ENCODE results near the gene FRMPD3.

FRMPD3 gene

DNA sequence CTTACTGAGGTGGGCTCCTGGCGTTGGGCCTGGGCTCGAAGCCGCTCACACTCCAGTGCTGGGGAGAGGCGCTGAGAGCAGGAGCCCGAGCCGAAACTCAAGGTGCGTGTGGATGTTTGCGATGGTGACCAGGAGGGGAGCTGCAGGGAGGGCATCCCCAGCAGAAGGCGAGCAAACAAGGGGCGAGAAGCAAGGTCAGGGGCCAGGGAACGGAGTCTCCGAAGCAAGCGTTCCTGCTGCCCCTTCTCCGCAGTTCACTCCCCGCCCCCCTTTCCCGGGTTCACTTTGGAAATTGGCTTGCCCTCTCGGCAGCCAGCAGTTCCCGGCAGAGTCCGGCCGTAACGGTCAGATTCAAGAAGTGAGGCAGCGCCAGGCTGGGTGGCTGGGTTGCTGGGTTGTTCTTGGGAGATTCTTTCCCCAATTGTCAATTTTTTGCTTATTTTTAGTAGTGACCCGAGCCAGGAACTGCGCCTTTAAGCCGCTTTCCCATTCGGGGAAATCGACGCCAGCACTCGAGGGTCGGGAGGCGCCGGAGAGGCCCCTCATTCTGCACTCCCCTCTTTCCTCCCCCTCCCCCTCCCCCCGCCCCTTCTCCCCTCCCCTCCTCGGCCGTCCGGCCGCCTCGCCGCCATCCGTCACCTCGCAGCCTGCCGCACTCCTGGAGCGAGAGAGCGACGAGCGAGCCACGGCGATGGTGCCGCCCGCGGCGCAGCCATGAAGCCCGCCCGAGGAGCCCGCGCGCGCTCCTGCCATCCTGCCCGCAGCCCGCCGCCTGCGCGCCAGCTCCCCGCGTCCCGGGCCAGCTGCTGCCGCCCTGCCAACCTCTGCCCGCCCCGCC is at the start of gene FRMPD3:
Gene FRMPD3 (plus strand): TSS at position 655 of the 838 bp plus-strand sequence. CDS start 76,937 bp downstream, outside the sequence.
- Histone ChIP-seq H3K27me3 (ENCODE audit: insufficient read depth, low read length) (no peaks in the 10 kb centered on the region), H3K4me1 (ENCODE audit: insufficient read depth, low read length) (peaks cover 9% of the 10 kb centered on the region), H3K9me3 (ENCODE audit: low read length) (no peaks in the 10 kb centered on the region), H2AFZ (ENCODE audit: low read depth, low read length) (peak within 1 kb of the TSS; percentile 66), H3K4me3 (ENCODE audit: low read length) (peak within 1 kb of the TSS; percentile 52), H3K36me3 (ENCODE audit: insufficient read depth, low read length) (no peaks in the 10 kb centered on the region)

DNA sequence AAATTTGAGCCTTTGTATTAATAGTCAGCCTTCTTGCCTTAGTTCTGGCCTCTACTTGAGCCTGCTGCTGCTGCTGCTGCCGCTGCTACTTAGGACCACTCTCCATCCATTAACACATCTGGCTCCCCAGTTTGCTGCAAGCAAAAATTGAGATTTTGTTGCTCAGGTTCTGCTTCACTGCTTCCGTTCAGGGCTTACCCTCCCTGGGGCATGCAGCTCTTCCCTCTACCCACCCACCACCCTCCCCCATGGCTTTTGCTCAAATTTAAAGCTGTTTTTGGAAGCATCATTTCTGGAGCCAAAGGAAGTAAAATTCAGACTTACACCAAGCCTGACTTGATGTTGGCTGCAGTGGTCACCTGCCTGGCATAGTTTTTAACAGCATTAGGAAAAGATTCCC is 28.9 kb upstream of the FRMPD3 start:
- Histone ChIP-seq H3K4me1 (ENCODE audit: insufficient read depth, low read length) (no peaks in the 10 kb centered on the region), H2AFZ (ENCODE audit: low read depth, low read length) (no peak overlapping the region), H3K9me3 (ENCODE audit: low read length) (no peaks in the 10 kb centered on the region), H3K27me3 (ENCODE audit: insufficient read depth, low read length) (no peaks in the 10 kb centered on the region), H3K4me3 (ENCODE audit: low read length) (no peak overlapping the region), H3K36me3 (ENCODE audit: insufficient read depth, low read length) (no peaks in the 10 kb centered on the region)

DNA sequence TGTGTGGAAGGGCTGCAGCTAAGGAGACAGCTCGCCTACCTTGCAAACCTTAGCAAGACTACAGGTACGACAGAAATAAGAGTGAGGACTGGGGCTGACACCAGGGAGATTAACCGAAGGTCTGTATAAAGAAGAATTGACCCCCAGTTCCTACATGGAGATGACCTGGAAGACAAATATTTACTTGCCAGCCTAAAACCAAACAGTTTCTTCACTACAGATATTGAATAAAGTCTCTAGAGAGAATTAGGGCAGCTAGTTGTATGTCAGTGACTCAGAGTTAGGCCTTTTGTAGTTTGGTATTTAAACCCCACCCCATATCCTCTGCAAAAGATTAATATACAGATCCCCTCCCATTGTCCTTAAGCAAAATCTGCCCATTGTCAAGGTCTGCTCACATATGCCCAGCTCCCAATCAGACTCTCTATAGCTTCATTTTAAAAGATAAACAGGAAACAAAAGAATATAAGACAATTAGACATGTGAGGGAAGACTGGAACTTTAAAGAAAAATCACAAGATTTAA is 28.1 kb upstream of the FRMPD3 start:
- no peaks in the 10 kb centered on the region for H3K4me1 ChIP-seq (ENCODE audit: insufficient read depth, low read length)

DNA sequence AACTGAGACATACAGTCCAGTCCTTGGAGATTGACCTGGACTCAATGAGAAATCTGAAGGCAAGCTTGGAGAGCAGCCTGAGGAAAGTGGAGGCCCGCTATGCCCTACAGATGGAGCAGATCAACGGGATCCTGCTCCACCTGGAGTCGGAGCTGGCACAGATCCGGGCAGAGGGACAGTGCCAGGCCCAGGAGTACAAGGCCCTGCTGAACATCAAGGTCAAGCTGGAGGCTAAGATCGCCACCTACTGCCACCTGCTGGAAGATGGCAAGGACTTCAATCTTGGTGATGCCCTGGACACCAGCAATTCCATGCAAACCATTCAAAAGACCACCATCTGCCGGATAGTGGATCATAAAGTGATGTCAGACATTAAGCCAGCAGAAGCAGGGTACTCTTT is 20.4 kb upstream of the FRMPD3 start:
- Histone ChIP-seq H3K36me3 (ENCODE audit: insufficient read depth, low read length) (no peaks in the 10 kb centered on the region), H3K9me3 (ENCODE audit: low read length) (no peaks in the 10 kb centered on the region), H3K27me3 (ENCODE audit: insufficient read depth, low read length) (no peaks in the 10 kb centered on the region), H3K4me3 (ENCODE audit: low read length) (no peak overlapping the region), H2AFZ (ENCODE audit: low read depth, low read length) (no peak overlapping the region), H3K4me1 (ENCODE audit: insufficient read depth, low read length) (no peaks in the 10 kb centered on the region)

More for the DNA sequence above, 28.1 kb upstream of the FRMPD3 start:
- Histone ChIP-seq H3K9me3 (ENCODE audit: low read length) (no peaks in the 10 kb centered on the region), H2AFZ (ENCODE audit: low read depth, low read length) (no peak overlapping the region), H3K36me3 (ENCODE audit: insufficient read depth, low read length) (no peaks in the 10 kb centered on the region), H3K27me3 (ENCODE audit: insufficient read depth, low read length) (no peaks in the 10 kb centered on the region), H3K4me3 (ENCODE audit: low read length) (no peak overlapping the region)

DNA sequence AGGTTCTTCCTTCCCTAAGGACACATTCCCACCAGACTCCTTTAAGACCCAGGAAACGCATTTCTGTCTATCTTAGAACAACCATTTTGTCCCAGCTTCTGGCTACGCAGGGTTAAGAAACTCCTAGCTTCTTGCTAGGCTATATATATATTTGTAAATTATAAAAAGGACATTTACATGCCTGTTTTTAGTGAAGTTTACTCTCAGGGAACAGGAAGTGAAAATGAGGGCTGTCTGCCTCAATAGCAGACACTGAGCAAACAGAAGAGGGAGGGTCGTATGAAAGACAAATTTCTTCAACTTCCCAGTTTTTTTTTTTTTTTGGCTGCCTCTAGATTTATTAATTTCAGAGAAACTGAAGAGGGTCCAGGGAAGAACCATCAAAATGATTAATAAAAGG is 9.3 kb upstream of the FRMPD3 start:
- H2AFZ ChIP-seq (ENCODE audit: low read depth, low read length): no peak overlapping the region
- no peaks in the 10 kb centered on the region for H3K36me3 ChIP-seq (ENCODE audit: insufficient read depth, low read length)
- no peak overlapping the region for H3K4me3 ChIP-seq (ENCODE audit: low read length)
- H3K9me3 ChIP-seq (ENCODE audit: low read length): no peaks in the 10 kb centered on the region
- H3K27me3 ChIP-seq (ENCODE audit: insufficient read depth, low read length): peaks cover 8% of the 10 kb centered on the region
- H3K4me1 ChIP-seq (ENCODE audit: insufficient read depth, low read length): no peaks in the 10 kb centered on the region

DNA sequence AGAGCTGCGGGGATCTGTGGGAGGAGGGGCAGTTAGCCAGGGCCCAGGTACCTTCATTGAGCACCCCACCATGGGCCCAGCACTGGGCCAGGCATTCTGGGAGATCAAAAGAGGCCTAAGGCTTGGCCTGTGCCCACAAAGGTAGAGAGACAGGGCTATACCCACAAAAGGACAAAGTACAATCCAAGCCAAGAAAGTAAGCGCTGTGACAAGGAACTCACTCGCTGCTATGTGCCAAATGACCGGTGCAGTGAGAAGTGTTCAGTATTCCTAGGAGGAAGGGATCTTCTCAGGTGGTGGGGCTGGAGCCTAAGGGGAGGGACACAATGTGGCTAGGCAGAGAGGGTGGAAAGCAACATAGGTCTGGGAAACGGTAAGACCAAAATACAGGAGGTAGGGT is 8.8 kb upstream of the FRMPD3 start:
- Histone ChIP-seq H3K4me3 (ENCODE audit: low read length) (no peak overlapping the region), H2AFZ (ENCODE audit: low read depth, low read length) (no peak overlapping the region), H3K27me3 (ENCODE audit: insufficient read depth, low read length) (peaks cover 8% of the 10 kb centered on the region), H3K36me3 (ENCODE audit: insufficient read depth, low read length) (no peaks in the 10 kb centered on the region), H3K9me3 (ENCODE audit: low read length) (no peaks in the 10 kb centered on the region), H3K4me1 (ENCODE audit: insufficient read depth, low read length) (no peaks in the 10 kb centered on the region)

DNA sequence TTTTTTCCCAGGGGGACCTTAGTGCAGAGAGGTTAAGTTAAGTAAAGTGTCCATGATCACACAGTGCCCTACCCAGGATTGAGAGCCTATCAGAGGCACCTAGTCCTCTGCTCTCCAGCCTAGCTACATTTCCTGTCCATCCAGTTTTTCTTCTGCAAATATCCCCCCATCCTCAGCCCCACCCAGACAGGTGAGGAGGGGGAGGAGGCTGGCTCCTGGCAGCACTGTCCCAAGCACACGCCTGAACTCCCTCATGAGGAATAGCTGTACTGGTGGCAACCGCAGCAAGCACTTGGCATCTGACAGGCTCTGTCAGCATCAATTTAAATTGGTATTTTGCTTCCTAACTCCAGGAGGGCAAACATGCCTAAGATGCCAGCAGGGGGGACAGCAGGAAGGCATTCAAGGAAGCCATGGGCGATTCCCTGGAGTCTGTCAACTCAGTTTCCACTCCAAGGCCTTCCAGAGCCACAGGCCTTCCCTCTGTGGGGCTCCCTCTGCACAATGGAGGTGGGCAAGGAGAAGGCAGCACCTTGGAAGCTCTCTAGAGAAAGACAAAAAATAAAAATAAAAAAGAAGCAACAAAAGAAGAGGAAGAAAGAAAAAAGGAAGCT is 6.4 kb upstream of the FRMPD3 start:
- Histone ChIP-seq H3K36me3 (ENCODE audit: insufficient read depth, low read length) (no peaks in the 10 kb centered on the region), H3K27me3 (ENCODE audit: insufficient read depth, low read length) (peaks cover 8% of the 10 kb centered on the region), H3K4me1 (ENCODE audit: insufficient read depth, low read length) (peaks cover 4% of the 10 kb centered on the region), H2AFZ (ENCODE audit: low read depth, low read length) (no peak overlapping the region), H3K4me3 (ENCODE audit: low read length) (no peak overlapping the region), H3K9me3 (ENCODE audit: low read length) (no peaks in the 10 kb centered on the region)

DNA sequence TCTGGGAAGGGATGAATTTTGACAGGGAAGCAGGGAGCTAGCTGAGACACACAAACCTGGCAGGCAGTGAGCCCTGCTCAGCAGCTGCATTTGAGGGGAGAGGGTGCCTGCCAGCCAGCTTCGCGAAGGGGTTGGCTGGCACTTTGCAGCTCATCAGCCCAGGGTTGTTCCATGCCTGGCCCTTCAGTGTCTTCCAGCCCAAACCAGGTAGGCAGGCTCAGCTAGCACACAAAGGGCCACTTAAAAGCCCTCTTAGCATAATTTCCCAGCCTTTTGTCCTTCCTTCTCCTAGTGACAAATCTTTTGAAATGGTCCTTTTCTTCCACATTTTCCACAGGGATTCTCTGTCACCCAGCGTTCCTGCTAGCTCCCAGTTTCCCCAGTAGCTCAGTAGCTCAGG is 4.3 kb upstream of the FRMPD3 start:
- peaks cover 8% of the 10 kb centered on the region for H3K27me3 ChIP-seq (ENCODE audit: insufficient read depth, low read length)
- H3K4me1 ChIP-seq (ENCODE audit: insufficient read depth, low read length): peaks cover 7% of the 10 kb centered on the region
- H3K9me3 ChIP-seq (ENCODE audit: low read length): no peaks in the 10 kb centered on the region
- H3K4me3 ChIP-seq (ENCODE audit: low read length): no peak overlapping the region
- H2AFZ ChIP-seq (ENCODE audit: low read depth, low read length): no peak overlapping the region
- no peaks in the 10 kb centered on the region for H3K36me3 ChIP-seq (ENCODE audit: insufficient read depth, low read length)

DNA sequence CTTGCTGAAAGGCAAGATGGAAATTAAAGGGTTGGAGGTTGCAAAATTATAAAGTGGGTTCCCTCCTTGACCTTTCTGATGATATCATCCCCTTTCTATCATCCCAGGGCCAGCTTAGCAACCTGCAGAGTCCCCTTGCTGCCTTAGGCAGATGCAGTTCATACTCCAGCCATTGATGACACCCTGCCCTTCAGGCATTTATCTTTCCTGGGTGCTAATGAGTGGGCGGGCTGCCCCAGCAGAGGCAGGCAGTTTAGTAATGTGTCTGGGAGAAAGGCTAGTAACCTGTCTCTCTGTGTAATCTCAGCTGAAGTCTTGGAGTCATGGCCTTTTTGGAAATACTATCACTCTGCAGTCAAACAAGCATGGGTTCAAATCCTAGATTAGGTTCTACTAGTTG is 3.8 kb upstream of the FRMPD3 start:
- Histone ChIP-seq H2AFZ (ENCODE audit: low read depth, low read length) (no peak overlapping the region), H3K27me3 (ENCODE audit: insufficient read depth, low read length) (peaks cover 7% of the 10 kb centered on the region), H3K9me3 (ENCODE audit: low read length) (no peaks in the 10 kb centered on the region), H3K4me1 (ENCODE audit: insufficient read depth, low read length) (peaks cover 7% of the 10 kb centered on the region), H3K4me3 (ENCODE audit: low read length) (no peak overlapping the region), H3K36me3 (ENCODE audit: insufficient read depth, low read length) (no peaks in the 10 kb centered on the region)

DNA sequence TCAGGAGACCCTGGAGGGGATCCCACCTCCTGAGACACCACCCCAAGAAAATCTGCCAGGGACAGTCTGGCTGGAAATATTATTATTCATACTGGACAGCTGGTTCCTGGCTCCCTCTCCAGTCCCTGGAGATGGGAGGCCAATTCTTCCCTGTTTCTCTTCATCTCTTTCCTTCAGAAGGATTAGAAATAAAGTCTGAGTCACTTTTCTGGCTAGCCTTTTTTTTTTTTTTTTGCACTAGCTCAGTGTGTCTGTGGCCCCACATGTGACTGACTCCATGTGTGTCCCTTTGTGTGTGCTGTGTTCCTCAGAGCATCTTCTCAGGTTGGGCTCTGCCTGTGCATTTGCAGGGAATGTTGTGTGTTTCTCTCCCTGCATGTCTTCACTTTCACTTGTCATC is 1.8 kb upstream of the FRMPD3 start:
- Histone ChIP-seq H3K27me3 (ENCODE audit: insufficient read depth, low read length) (no peaks in the 10 kb centered on the region), H2AFZ (ENCODE audit: low read depth, low read length) (no peak overlapping the region)

DNA sequence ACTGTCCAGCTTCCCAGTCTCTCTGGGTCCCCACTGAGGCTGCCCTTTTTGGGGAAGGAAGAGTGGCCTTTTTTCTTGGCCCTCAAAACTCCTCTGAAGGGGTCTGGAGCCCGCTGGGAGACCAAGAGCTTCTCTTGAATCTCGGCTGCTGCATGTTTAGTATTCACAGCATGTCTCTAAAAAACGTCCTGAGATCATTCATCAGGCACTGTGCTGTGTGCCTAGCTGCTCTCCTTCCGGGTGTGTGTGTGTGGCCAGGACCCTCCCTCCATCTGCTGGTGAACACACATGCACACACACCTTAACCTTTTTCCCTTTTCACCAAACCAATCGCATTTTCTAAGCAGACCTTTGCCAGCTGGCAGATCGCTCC is 841 bp upstream of the FRMPD3 start:
- Histone ChIP-seq H3K4me3 (ENCODE audit: low read length) (peak overlapping the region; percentile 52), H3K27me3 (ENCODE audit: insufficient read depth, low read length) (no peaks in the 10 kb centered on the region), H3K9me3 (ENCODE audit: low read length) (no peaks in the 10 kb centered on the region), H3K4me1 (ENCODE audit: insufficient read depth, low read length) (peaks cover 9% of the 10 kb centered on the region), H2AFZ (ENCODE audit: low read depth, low read length) (peak overlapping the region; percentile 66), H3K36me3 (ENCODE audit: insufficient read depth, low read length) (no peaks in the 10 kb centered on the region)

More for the DNA sequence above, 1.8 kb upstream of the FRMPD3 start:
- Histone ChIP-seq H3K36me3 (ENCODE audit: insufficient read depth, low read length) (no peaks in the 10 kb centered on the region), H3K4me3 (ENCODE audit: low read length) (no peak overlapping the region), H3K9me3 (ENCODE audit: low read length) (no peaks in the 10 kb centered on the region), H3K4me1 (ENCODE audit: insufficient read depth, low read length) (peaks cover 9% of the 10 kb centered on the region)

DNA sequence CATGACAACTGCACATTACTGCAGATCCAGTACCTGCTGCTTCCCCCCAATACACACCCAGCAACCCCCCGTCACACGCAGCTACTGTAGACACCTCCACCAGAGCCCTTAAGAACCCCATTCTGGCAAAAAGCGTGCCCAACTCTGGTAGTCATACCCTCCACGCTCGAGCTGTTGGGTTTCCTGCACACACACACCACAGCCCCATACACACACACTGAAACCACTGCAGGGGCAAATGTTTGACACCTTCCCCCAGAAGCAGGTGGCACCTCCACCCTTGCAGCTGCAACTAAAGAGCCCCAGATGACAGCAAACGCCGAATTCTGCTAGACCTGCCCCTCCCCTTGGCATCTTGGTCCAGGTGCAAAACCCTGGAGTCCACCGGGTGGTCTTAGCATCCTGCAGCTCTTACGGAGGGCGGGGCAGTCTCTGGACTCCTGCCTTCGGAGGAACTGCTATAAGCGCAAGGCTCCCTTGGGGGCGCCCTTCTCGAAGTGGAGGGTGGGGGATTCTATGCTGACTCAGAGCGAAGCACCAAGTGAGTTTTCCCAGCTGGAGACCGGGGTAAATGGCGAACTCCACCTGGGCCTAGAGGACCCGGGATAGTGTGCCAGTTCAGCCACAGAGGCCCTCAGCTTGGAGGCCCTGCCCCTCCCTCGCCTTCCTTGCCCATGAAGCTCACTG is 1.5 kb downstream of the FRMPD3 start:
- H3K9me3 ChIP-seq (ENCODE audit: low read length): no peaks in the 10 kb centered on the region
- H3K4me3 ChIP-seq (ENCODE audit: low read length): peak overlapping the region; percentile 52
- H3K36me3 ChIP-seq (ENCODE audit: insufficient read depth, low read length): no peaks in the 10 kb centered on the region
- no peak overlapping the region for H2AFZ ChIP-seq (ENCODE audit: low read depth, low read length)
- peaks cover 9% of the 10 kb centered on the region for H3K4me1 ChIP-seq (ENCODE audit: insufficient read depth, low read length)
- H3K27me3 ChIP-seq (ENCODE audit: insufficient read depth, low read length): no peaks in the 10 kb centered on the region

DNA sequence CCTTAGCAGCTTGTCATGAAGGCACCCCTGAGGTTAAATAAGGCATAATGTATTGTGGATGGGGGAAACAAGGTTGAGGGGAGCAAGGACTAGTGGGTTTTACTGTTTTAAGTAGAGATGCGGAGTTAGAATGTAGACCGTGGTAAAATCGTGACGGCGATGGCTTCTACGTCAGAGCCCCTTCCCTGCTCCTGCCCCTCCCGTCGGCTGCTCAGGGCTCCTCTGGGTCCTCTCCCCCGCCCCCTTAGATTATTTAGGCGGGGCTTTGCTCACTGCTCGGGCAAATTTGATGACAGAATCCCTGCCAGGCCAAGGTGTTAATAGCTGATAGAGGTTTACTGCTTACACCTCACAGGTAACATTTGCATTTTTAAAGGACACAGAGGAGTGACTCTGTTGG is 2.3 kb downstream of the FRMPD3 start:
- Histone ChIP-seq H3K4me3 (ENCODE audit: low read length) (no peak overlapping the region), H2AFZ (ENCODE audit: low read depth, low read length) (no peak overlapping the region), H3K27me3 (ENCODE audit: insufficient read depth, low read length) (no peaks in the 10 kb centered on the region), H3K9me3 (ENCODE audit: low read length) (no peaks in the 10 kb centered on the region), H3K36me3 (ENCODE audit: insufficient read depth, low read length) (no peaks in the 10 kb centered on the region), H3K4me1 (ENCODE audit: insufficient read depth, low read length) (peaks cover 9% of the 10 kb centered on the region)
